Activated effector memory CD4-positive, alpha-beta T cell treated with anti-CD3 and anti-CD28 coated beads, Interleukin-2, amount 50 U/mL, for 16 hours (primary cell): ENCODE data around the gene ASB5.
"Not testable (repeated sequence)": the region's sequence is repeated elsewhere in the genome, so short reads cannot be mapped to it uniquely, and the experiment has no call there.

Experiments
- DNase-seq: peaks from one replicate; pipeline ENCODE4 v3.0.0-alpha.2; 2020

The ASB5 gene

GRCh38 chr4:176268963-176269362 lies at the start of gene ASB5:
TSS of gene ASB5 (minus strand) at chr4:176269222. CDS start at chr4:176269108, 114 bp downstream.
- DNase-seq = no peak

- DNase-seq = no peak
These were observed 44.7 kb upstream of the ASB5 start for GRCh38 chr4:176313596-176314336.

GRCh38 chr4:176309772-176310171 lies 40.8 kb upstream of the ASB5 start:
- no peak for DNase-seq

GRCh38 chr4:176309046-176309445 lies 40.0 kb upstream of the ASB5 start:
- no peak for DNase-seq

GRCh38 chr4:176308441-176308840 lies 39.4 kb upstream of the ASB5 start:
- no peak for DNase-seq

GRCh38 chr4:176307666-176307930 lies 38.6 kb upstream of the ASB5 start:
- DNase-seq = no peak

- DNase-seq = no peak
These were observed 38.0 kb upstream of the ASB5 start for GRCh38 chr4:176306837-176307665.

- DNase-seq = no peak
These were observed 34.9 kb upstream of the ASB5 start for GRCh38 chr4:176303938-176304337.

GRCh38 chr4:176302283-176303275 lies 33.6 kb upstream of the ASB5 start:
- no peak for DNase-seq

- no peak for DNase-seq
These were observed 31.5 kb upstream of the ASB5 start for GRCh38 chr4:176300565-176300964.

- DNase-seq = no peak
These were observed 31.0 kb upstream of the ASB5 start for GRCh38 chr4:176300036-176300435.

GRCh38 chr4:176298664-176299063 lies 29.6 kb upstream of the ASB5 start:
- no peak for DNase-seq

GRCh38 chr4:176295907-176296306 lies 26.9 kb upstream of the ASB5 start:
- DNase-seq = not testable (repeated sequence)

- DNase-seq = no peak
These were observed 24.6 kb upstream of the ASB5 start for GRCh38 chr4:176293660-176294059.

- DNase-seq = no peak
These were observed 23.9 kb upstream of the ASB5 start for GRCh38 chr4:176292920-176293319.

GRCh38 chr4:176291748-176292147 lies 22.7 kb upstream of the ASB5 start:
- DNase-seq = no peak

- no peak for DNase-seq
These were observed 21.5 kb upstream of the ASB5 start for GRCh38 chr4:176290520-176290919.

- no peak for DNase-seq
These were observed 20.5 kb upstream of the ASB5 start for GRCh38 chr4:176289561-176289960.

- no peak for DNase-seq
These were observed 19.0 kb upstream of the ASB5 start for GRCh38 chr4:176288020-176288419.

GRCh38 chr4:176287546-176287945 lies 18.5 kb upstream of the ASB5 start:
- no peak for DNase-seq

- no peak for DNase-seq
These were observed 17.7 kb upstream of the ASB5 start for GRCh38 chr4:176286728-176287127.

GRCh38 chr4:176279560-176279959 lies 10.5 kb upstream of the ASB5 start:
- DNase-seq = not testable (repeated sequence)
